ENCODE data around the gene TUBD1.
A peak's percentile ranks its signal among the peaks of the same experiment; 100 is the strongest.

- TF ChIP-seq CTCF (conservative IDR thresholded peaks at IDR 0.05) (peak; percentile 70), ZFX (IDR thresholded peaks at IDR 0.05) (no peak)
Measured at GRCh38 chr17:59899099-59899498, 6.4 kb upstream of the TUBD1 start.

Data from C4-2B (cell line).